Measurements from ENCODE around the gene CYP2A7.

DNA sequence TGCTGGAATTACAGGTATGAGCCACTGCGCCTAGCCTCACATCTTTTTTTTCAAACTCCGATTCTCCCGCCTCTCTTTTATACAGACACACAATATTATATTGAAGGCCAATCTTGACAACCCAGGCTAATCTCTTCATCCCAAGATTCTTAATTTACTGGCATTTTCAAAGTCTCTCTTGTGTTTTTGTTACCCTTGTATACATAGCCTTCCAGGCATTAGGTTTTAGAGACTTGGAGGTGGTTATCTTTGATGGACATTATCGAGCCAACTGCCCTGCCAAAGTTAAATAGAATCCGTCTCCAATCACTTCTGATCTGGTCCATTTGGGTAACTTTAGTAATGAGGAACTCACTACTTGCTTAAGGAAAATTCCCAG, 14.4 kb upstream of the CYP2A7 start:
- no peak; a peak in 1 of 5 replicates for TF ChIP-seq RAD21 (conservative IDR thresholded peaks at IDR 0.05 in 1 of 2, IDR thresholded peaks at IDR 0.05 in 1 of 2)
- TF ChIP-seq, protein P1, sequence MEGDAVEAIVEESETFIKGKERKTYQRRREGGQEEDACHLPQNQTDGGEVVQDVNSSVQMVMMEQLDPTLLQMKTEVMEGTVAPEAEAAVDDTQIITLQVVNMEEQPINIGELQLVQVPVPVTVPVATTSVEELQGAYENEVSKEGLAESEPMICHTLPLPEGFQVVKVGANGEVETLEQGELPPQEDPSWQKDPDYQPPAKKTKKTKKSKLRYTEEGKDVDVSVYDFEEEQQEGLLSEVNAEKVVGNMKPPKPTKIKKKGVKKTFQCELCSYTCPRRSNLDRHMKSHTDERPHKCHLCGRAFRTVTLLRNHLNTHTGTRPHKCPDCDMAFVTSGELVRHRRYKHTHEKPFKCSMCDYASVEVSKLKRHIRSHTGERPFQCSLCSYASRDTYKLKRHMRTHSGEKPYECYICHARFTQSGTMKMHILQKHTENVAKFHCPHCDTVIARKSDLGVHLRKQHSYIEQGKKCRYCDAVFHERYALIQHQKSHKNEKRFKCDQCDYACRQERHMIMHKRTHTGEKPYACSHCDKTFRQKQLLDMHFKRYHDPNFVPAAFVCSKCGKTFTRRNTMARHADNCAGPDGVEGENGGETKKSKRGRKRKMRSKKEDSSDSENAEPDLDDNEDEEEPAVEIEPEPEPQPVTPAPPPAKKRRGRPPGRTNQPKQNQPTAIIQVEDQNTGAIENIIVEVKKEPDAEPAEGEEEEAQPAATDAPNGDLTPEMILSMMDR (IDR thresholded peaks at IDR 0.05), result no peak
- no peak for TF ChIP-seq TP53 (CRISPR knock-in tag; IDR thresholded peaks at IDR 0.05)
- no peak for TF ChIP-seq SMC3 (IDR thresholded peaks at IDR 0.05)
- no peak for TF ChIP-seq EP300 (IDR thresholded peaks at IDR 0.05)
- TF ChIP-seq POLR2A (IDR thresholded peaks at IDR 0.05; ENCODE audit: low read length), result no peak
- no peak for TF ChIP-seq MAZ (IDR thresholded peaks at IDR 0.05; ENCODE audit: borderline replicate concordance, low read depth, low read length)
- TF ChIP-seq, protein P2, sequence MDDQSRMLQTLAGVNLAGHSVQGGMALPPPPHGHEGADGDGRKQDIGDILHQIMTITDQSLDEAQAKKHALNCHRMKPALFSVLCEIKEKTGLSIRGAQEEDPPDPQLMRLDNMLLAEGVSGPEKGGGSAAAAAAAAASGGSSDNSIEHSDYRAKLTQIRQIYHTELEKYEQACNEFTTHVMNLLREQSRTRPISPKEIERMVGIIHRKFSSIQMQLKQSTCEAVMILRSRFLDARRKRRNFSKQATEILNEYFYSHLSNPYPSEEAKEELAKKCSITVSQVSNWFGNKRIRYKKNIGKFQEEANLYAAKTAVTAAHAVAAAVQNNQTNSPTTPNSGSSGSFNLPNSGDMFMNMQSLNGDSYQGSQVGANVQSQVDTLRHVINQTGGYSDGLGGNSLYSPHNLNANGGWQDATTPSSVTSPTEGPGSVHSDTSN (IDR thresholded peaks at IDR 0.05), result no peak
- no peak for TF ChIP-seq HDAC2 (IDR thresholded peaks at IDR 0.05)
